Measurements from ENCODE around the gene TFDP1. TPM values are rescaled to one million over a fixed set of nuclear protein-coding genes. Genes with fewer than 3 reads are reported as not detected.

Gene TFDP1
- total RNA-seq, 2 donors from 2014 or later = 50.1 to 62.4 TPM

- 83% methylated on average over 16 of the region's 16 CpGs for WGBS
- intact Hi-C loops (cut with DNase I) = no loop called here
- H3K27me3 ChIP-seq (replicated peaks; ENCODE audit: insufficient read depth) = no peaks in the 10 kb centered on the region
- no peaks in the 10 kb centered on the region for H3K9me3 ChIP-seq
- H3K4me1 ChIP-seq (replicated peaks) = no peaks in the 10 kb centered on the region
- H3K36me3 ChIP-seq = no peaks in the 10 kb centered on the region
- no peak for DNase-seq (ENCODE audit: low spot score)
- no peak overlapping the region for H3K4me3 ChIP-seq
- TF ChIP-seq CTCF (IDR thresholded peaks at IDR 0.05) (no peak), POLR2A (IDR thresholded peaks at IDR 0.05) (no peak), POLR2AphosphoS5 (IDR thresholded peaks at IDR 0.05) (no peak)
- no peak overlapping the region for H3K27ac ChIP-seq
Measured at GRCh38 chr13:113553511-113554332, 30.8 kb upstream of the TFDP1 start.

DNA sequence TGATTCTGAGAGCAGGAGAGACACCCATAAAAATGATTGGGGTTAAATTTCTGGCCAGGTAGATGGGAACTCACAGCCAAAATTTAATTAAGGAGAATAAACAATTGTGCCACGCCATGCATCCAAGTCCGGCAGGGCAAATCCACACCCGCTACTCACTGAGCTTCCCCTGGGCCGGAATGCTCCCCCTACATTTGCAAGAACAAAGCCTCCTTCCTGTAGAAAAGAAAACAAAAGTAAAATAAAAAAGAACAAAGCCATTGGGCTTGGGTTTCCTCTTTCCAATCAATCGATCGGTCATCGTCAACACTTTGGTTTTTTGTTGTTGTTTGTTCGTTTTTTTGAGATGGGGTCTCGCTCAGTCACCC lies 30.2 kb upstream of the TFDP1 start:
- H3K36me3 ChIP-seq = no peaks in the 10 kb centered on the region
- H3K4me1 ChIP-seq (replicated peaks) = no peaks in the 10 kb centered on the region
- H3K27ac ChIP-seq = no peak overlapping the region
- intact Hi-C loops (cut with DNase I) = no loop called here
- H3K27me3 ChIP-seq (replicated peaks; ENCODE audit: insufficient read depth) = no peaks in the 10 kb centered on the region
- TF ChIP-seq CTCF (IDR thresholded peaks at IDR 0.05) (no peak), POLR2AphosphoS5 (IDR thresholded peaks at IDR 0.05) (no peak), POLR2A (IDR thresholded peaks at IDR 0.05) (no peak)
- WGBS = 94% methylated on average over 9 of the region's 9 CpGs
- no peak overlapping the region for H3K4me3 ChIP-seq
- DNase-seq (ENCODE audit: low spot score) = no peak
- H3K9me3 ChIP-seq = no peaks in the 10 kb centered on the region

DNA sequence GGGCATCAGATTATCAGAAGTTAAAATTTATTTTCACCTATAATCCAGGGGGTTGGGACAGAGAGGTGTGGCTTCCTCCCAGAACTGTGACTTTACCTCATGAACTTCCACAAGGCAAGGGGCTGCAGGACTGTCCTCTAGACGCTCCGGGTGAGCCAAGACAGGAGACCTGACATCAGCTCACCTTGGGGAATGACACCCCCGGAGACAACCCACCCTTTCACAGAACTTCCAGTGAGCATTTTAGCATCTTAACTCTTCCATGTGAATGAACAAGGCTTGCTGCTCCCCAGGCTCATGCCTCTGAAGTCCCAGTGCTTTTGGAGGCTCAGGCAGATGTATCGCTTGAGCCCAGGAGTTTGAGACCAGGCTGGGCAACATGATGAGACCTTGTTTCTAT lies 29.4 kb upstream of the TFDP1 start:
- Histone ChIP-seq H3K4me1 (replicated peaks) (no peaks in the 10 kb centered on the region), H3K27ac (no peak overlapping the region), H3K9me3 (no peaks in the 10 kb centered on the region), H3K4me3 (no peak overlapping the region), H3K36me3 (no peaks in the 10 kb centered on the region), H3K27me3 (replicated peaks; ENCODE audit: insufficient read depth) (no peaks in the 10 kb centered on the region)
- TF ChIP-seq CTCF (IDR thresholded peaks at IDR 0.05) (no peak), POLR2AphosphoS5 (IDR thresholded peaks at IDR 0.05) (no peak), POLR2A (IDR thresholded peaks at IDR 0.05) (no peak)
- intact Hi-C loops (cut with DNase I) = no loop called here
- no peak for DNase-seq (ENCODE audit: low spot score)
- WGBS = 94% methylated on average over 4 of the region's 4 CpGs

- Histone ChIP-seq H3K27me3 (replicated peaks; ENCODE audit: insufficient read depth) (no peaks in the 10 kb centered on the region), H3K4me1 (replicated peaks) (no peaks in the 10 kb centered on the region), H3K36me3 (no peaks in the 10 kb centered on the region), H3K4me3 (no peak overlapping the region), H3K27ac (no peak overlapping the region), H3K9me3 (no peaks in the 10 kb centered on the region)
- intact Hi-C loops (cut with DNase I) = no loop called here
- TF ChIP-seq POLR2A (IDR thresholded peaks at IDR 0.05) = no peak
- TF ChIP-seq CTCF (IDR thresholded peaks at IDR 0.05) = no peak
- TF ChIP-seq POLR2AphosphoS5 (IDR thresholded peaks at IDR 0.05) = no peak
- DNase-seq (ENCODE audit: low spot score) = no peak
- WGBS = 99% methylated on average over 5 of the region's 5 CpGs
Measured at GRCh38 chr13:113557013-113557412, 27.5 kb upstream of the TFDP1 start.

- no peaks in the 10 kb centered on the region for H3K4me1 ChIP-seq (replicated peaks)
- no peak overlapping the region for H3K27ac ChIP-seq
- H3K4me3 ChIP-seq = no peak overlapping the region
- WGBS = 94% methylated on average over 6 of the region's 6 CpGs
- intact Hi-C loops (cut with DNase I) = no loop called here
- no peaks in the 10 kb centered on the region for H3K27me3 ChIP-seq (replicated peaks; ENCODE audit: insufficient read depth)
- DNase-seq (ENCODE audit: low spot score) = no peak
- TF ChIP-seq POLR2A (IDR thresholded peaks at IDR 0.05) = no peak
- TF ChIP-seq POLR2AphosphoS5 (IDR thresholded peaks at IDR 0.05) = no peak
- no peak for TF ChIP-seq CTCF (IDR thresholded peaks at IDR 0.05)
- no peaks in the 10 kb centered on the region for H3K36me3 ChIP-seq
- H3K9me3 ChIP-seq = no peaks in the 10 kb centered on the region
Measured at GRCh38 chr13:113558461-113558860, 26.1 kb upstream of the TFDP1 start.
